ENCODE results near the gene NCBP3.
"Not testable (repeated sequence)": the region's sequence is repeated elsewhere in the genome, so short reads cannot be mapped to it uniquely, and the experiment has no call there.

Gene NCBP3

DNA sequence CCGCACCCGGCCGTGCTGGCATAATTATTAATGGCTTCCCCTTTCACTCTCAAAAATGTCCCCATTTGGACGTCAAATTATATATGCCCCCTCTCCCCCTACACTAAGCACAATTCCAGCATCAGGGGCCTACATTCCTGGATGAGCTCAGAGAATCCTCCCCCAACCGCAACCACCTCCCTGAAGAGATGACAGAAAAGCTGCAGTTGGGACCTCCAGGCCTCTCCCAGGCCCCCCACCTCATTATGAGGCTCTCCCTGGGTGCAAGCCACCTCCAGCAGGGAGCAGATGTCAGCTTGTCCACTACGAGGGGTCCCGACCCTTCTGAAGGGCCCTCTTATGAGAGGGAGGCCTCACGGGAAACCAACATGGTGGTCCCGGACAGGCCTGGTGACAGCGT is 18.5 kb upstream of the NCBP3 start:
- H3K36me3 Mint-ChIP-seq, result no peaks in the 10 kb centered on the region
- H3K27ac Mint-ChIP-seq, result peak overlapping the region; percentile 17
- no peak overlapping the region for H3K4me3 Mint-ChIP-seq
- H3K4me1 Mint-ChIP-seq, result no peaks in the 10 kb centered on the region
- H3K9me3 Mint-ChIP-seq, result no peaks in the 10 kb centered on the region
- no peaks in the 10 kb centered on the region for H3K27me3 Mint-ChIP-seq

GRCh38 chr17:3861761-3862681 is 16.0 kb upstream of the NCBP3 start:
- H3K27ac Mint-ChIP-seq, result no peak overlapping the region

DNA sequence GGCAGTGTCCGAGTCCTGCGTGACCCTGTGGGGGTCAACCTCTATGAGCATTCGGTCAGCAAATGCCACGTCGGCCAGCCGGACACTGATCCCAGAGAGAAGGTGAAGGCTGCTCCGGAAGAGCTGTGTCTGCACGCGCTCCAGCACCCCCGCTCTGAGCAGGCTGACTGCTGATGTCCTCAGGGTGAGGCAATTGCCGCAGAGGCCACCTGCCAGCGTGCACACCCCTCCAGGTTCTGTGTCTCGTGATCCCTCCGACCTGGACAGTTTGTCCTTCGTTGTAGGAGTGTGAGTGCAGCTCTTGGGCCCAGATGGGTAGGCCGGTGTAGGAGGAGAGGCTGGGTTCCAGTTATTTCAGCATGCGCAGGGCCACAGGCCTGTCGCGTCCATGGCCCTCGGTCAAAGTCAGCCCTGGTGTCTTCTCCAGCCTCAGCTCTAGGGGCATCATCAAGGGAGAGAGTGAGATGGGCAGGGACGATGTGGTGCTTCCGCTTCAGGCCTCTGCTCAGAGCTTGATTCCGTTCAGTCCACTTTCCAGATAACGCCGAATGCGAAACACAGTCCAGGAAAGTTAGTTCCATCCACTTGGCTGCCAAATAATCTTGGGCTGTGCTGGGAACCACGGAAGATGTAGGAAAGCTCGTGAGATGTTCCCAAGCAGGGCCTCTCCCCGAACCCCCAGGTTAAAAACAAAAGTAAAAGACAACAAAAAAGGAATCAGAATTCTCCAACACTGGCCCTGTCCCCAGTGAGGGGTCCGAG is 15.1 kb upstream of the NCBP3 start:
- H3K4me1 Mint-ChIP-seq, result no peaks in the 10 kb centered on the region
- H3K27me3 Mint-ChIP-seq, result no peaks in the 10 kb centered on the region
- H3K4me3 Mint-ChIP-seq, result no peak overlapping the region
- H3K27ac Mint-ChIP-seq, result no peak overlapping the region
- H3K36me3 Mint-ChIP-seq, result no peaks in the 10 kb centered on the region
- no peaks in the 10 kb centered on the region for H3K9me3 Mint-ChIP-seq

More at GRCh38 chr17:3861761-3862681, 16.0 kb upstream of the NCBP3 start:
- no peaks in the 10 kb centered on the region for H3K9me3 Mint-ChIP-seq
- H3K27me3 Mint-ChIP-seq, result no peaks in the 10 kb centered on the region
- H3K36me3 Mint-ChIP-seq, result no peaks in the 10 kb centered on the region
- no peaks in the 10 kb centered on the region for H3K4me1 Mint-ChIP-seq
- no peak overlapping the region for H3K4me3 Mint-ChIP-seq

- Mint-ChIP-seq H3K9me3 (no peaks in the 10 kb centered on the region), H3K4me3 (no peak overlapping the region), H3K27ac (no peak overlapping the region), H3K4me1 (no peaks in the 10 kb centered on the region), H3K36me3 (no peaks in the 10 kb centered on the region), H3K27me3 (no peaks in the 10 kb centered on the region)
These were observed 13.9 kb upstream of the NCBP3 start for GRCh38 chr17:3859940-3860339.

DNA sequence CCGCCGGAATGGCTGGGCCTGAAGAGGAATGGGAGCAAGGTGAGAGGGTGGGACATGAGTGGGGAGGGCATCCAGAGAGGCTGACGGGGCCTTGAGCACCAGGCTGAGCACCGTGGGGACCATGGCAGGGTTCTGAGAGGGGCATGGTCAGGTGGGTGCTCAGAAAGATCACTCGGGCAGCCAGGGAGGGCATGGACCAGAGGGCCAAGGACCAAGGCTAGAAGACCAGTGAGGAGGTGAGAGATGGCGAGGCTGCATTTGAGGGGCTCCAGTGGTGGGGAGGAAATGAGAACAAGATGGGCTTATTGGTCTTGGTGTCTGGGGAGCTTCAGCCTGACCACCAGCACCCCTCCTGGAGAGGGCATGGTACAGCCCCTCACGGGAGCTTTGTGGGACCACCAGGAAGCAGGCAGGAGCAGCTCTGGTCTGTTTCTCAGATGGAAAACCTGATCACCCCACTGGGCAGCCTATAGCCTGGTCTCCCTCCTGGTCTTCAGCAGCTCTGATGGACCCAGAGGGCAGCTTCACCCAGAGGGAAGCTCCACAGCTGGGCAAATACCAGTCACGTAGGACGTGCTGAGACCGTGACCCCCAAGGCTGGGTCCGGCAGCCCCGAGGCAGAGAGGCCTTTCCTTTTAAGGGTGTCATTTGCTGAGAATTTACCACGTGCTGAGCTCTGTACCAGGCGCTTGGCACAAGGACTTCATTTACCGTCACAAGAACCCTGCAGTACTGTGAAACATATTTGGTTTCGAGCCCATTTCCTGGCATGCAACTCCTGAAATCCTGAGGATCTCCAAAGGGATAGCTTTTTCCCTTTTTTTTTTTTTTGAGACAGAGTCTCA is 11.4 kb upstream of the NCBP3 start:
- Mint-ChIP-seq H3K4me1 (no peaks in the 10 kb centered on the region), H3K9me3 (no peaks in the 10 kb centered on the region), H3K27me3 (no peaks in the 10 kb centered on the region), H3K36me3 (no peaks in the 10 kb centered on the region), H3K4me3 (no peak overlapping the region), H3K27ac (no peak overlapping the region)

- not testable (repeated sequence) for H3K4me1 Mint-ChIP-seq, H3K27ac Mint-ChIP-seq
These were observed 8.2 kb upstream of the NCBP3 start for GRCh38 chr17:3854204-3854603.

GRCh38 chr17:3852561-3852960 is 6.5 kb upstream of the NCBP3 start:
- H3K36me3 Mint-ChIP-seq, result no peaks in the 10 kb centered on the region
- no peaks in the 10 kb centered on the region for H3K4me1 Mint-ChIP-seq
- no peaks in the 10 kb centered on the region for H3K27me3 Mint-ChIP-seq
- H3K9me3 Mint-ChIP-seq, result no peaks in the 10 kb centered on the region
- no peak overlapping the region for H3K27ac Mint-ChIP-seq
- H3K4me3 Mint-ChIP-seq, result no peak overlapping the region

More at GRCh38 chr17:3854204-3854603, 8.2 kb upstream of the NCBP3 start:
- H3K4me3 Mint-ChIP-seq, H3K27me3 Mint-ChIP-seq, H3K36me3 Mint-ChIP-seq, H3K9me3 Mint-ChIP-seq: not testable (repeated sequence)

- Mint-ChIP-seq H3K27me3 (no peaks in the 10 kb centered on the region), H3K27ac (peak overlapping the region; percentile 1), H3K4me1 (no peaks in the 10 kb centered on the region), H3K9me3 (no peaks in the 10 kb centered on the region), H3K4me3 (no peak overlapping the region), H3K36me3 (no peaks in the 10 kb centered on the region)
These were observed 5.5 kb upstream of the NCBP3 start for GRCh38 chr17:3851461-3852100.

- Mint-ChIP-seq H3K9me3 (no peaks in the 10 kb centered on the region), H3K4me1 (peaks cover 19% of the 10 kb centered on the region), H3K36me3 (no peaks in the 10 kb centered on the region), H3K27me3 (no peaks in the 10 kb centered on the region), H3K27ac (no peak overlapping the region), H3K4me3 (no peak overlapping the region)
These were observed 2.3 kb upstream of the NCBP3 start for GRCh38 chr17:3848229-3848835.

DNA sequence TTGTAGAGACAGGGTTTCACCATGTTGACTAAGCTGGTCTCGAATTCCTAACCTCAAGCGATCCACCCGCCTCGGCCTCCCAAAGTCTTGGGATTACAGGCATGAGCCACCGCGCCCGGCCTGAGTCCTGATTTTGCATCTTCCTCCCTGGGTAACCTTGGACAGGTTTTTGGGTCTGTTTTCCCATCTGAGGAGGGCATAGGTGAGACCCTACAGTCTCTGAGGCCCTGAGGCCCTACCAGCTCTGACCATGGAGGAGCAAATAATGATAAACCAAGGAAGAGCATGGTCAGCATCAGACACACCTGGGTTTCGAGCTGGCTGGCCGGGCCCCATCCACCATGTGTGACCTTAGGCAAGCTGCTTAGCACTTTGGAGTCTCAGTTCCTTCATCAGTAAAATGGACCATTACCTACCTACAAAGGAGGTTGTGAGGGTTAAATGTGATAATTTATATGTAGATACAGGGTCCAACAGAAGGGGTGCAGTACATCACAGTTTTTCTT is 1.2 kb upstream of the NCBP3 start:
- H3K27ac Mint-ChIP-seq, result no peak overlapping the region
- no peaks in the 10 kb centered on the region for H3K36me3 Mint-ChIP-seq
- H3K4me1 Mint-ChIP-seq, result peaks cover 23% of the 10 kb centered on the region
- no peaks in the 10 kb centered on the region for H3K27me3 Mint-ChIP-seq
- H3K4me3 Mint-ChIP-seq, result peak overlapping the region; percentile 39
- no peaks in the 10 kb centered on the region for H3K9me3 Mint-ChIP-seq

DNA sequence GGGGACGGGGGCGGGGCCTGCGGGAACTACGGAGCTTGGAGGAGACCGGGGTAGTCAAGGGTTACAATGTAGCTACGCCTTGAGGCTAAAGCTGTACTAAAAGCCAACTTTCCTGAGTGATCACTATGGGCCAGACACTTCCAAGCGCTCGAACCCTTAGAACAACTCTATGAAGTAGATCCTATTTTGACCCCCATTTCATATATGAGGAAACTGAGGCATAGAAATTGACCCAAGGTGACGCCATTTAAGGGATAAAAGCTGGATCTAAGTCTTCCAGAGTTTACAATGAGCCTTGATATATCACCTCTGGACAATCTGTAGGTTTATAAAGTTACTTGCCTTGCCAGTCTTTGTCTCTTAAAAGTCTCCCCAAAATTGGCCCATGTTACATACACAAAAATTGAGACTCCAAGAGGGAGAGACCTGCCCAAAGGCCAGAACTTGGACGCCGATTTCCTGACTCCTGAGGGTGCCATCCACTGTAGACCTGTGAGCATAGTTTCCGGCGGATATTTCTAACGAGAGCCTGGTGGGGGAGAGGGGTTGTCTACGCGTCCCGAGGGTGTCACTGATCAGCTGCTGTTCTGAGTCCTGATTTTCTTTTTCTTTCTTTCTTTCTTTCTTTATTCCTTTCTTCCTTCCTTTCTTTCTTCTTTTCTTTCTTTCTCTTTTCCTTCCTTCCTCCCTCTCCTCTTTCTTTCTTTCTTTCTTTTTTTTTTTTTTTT is 555 bp upstream of the NCBP3 start:
- Mint-ChIP-seq H3K36me3 (no peaks in the 10 kb centered on the region), H3K9me3 (no peaks in the 10 kb centered on the region), H3K4me1 (peaks cover 23% of the 10 kb centered on the region), H3K4me3 (peak overlapping the region; percentile 95), H3K27me3 (no peaks in the 10 kb centered on the region), H3K27ac (no peak overlapping the region)

DNA sequence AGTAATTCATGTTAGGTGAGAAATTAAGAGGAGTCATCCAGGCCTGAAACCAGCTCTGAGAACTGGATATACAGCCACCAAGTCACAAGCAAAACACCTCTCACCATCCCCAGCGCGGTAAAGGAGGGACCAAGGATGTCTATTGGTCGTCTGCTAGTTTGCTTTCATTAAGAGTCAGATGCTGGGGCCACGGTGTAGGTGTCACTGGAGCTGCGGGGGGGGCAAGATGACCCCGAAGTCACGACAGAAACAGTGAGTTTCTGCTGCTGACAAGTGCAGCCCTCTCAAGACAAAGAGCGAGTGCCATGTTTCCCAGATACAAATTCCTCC is 790 bp downstream of the NCBP3 start:
- H3K27me3 Mint-ChIP-seq, result no peaks in the 10 kb centered on the region
- H3K4me1 Mint-ChIP-seq, result peaks cover 34% of the 10 kb centered on the region
- H3K36me3 Mint-ChIP-seq, result peaks cover 5% of the 10 kb centered on the region
- peak overlapping the region; percentile 95 for H3K4me3 Mint-ChIP-seq
- H3K9me3 Mint-ChIP-seq, result no peaks in the 10 kb centered on the region
- H3K27ac Mint-ChIP-seq, result peak overlapping the region; percentile 91

GRCh38 chr17:3844556-3844955 is 1.5 kb downstream of the NCBP3 start:
- H3K9me3 Mint-ChIP-seq, H3K36me3 Mint-ChIP-seq, H3K27me3 Mint-ChIP-seq, H3K27ac Mint-ChIP-seq: not testable (repeated sequence)
- Mint-ChIP-seq H3K4me3 (peak overlapping the region; percentile 95), H3K4me1 (peaks cover 41% of the 10 kb centered on the region)

- H3K36me3 Mint-ChIP-seq, result peaks cover 5% of the 10 kb centered on the region
- no peaks in the 10 kb centered on the region for H3K9me3 Mint-ChIP-seq
- H3K4me1 Mint-ChIP-seq, result peaks cover 42% of the 10 kb centered on the region
These were observed 2.0 kb downstream of the NCBP3 start for GRCh38 chr17:3843935-3844516.

More at GRCh38 chr17:3843935-3844516, 2.0 kb downstream of the NCBP3 start:
- peak overlapping the region; percentile 95 for H3K4me3 Mint-ChIP-seq
- H3K27ac Mint-ChIP-seq, result peak overlapping the region; percentile 33
- no peaks in the 10 kb centered on the region for H3K27me3 Mint-ChIP-seq

Measured in activated naive CD4-positive, alpha-beta T cell treated with anti-CD3 and anti-CD28 coated beads, Interleukin-2, amount 50 U/mL, for 24 hours (primary cell).